ENCODE results near the gene PIK3R3.

GRCh38 chr1:45995298-45995697 lies 137.1 kb downstream of the PIK3R3 start:
- no peak for TF ChIP-seq CTCF (IDR thresholded peaks at IDR 0.05 in 2 of 3, conservative IDR thresholded peaks at IDR 0.05 in 1 of 3; ENCODE audit: borderline replicate concordance in 1 of 3, insufficient read depth in 1 of 3, low read depth in 2 of 3, low read length in 2 of 3)
- TF ChIP-seq RAD21 (IDR thresholded peaks at IDR 0.05; ENCODE audit: low read depth), result no peak
- TF ChIP-seq ZBTB33 (IDR thresholded peaks at IDR 0.05; ENCODE audit: extremely low read depth, insufficient replicate concordance, low read length), result no peak
- TF ChIP-seq POLR2A (IDR thresholded peaks at IDR 0.05; ENCODE audit: borderline replicate concordance, extremely low read depth, insufficient read depth, insufficient read length), result no peak
- no peak for TF ChIP-seq REST (IDR thresholded peaks at IDR 0.05; ENCODE audit: low read depth)
- TF ChIP-seq EZH2 (IDR thresholded peaks at IDR 0.05), result no peak
- TF ChIP-seq POLR2AphosphoS5 (IDR thresholded peaks at IDR 0.05; ENCODE audit: low read depth, low read length), result no peak
- no peak for TF ChIP-seq JUND (IDR thresholded peaks at IDR 0.05)
- no peak for TF ChIP-seq TCF7L2 (IDR thresholded peaks at IDR 0.05; ENCODE audit: borderline replicate concordance, extremely low read depth, insufficient read depth, insufficient read length)
- no peak for TF ChIP-seq SIN3A (IDR thresholded peaks at IDR 0.05; ENCODE audit: low read depth)
